GM21381 (cell line): ENCODE measurements around the gene REXO1.
"Not testable (repeated sequence)": the region's sequence is repeated elsewhere in the genome, so short reads cannot be mapped to it uniquely, and the experiment has no call there.

ENCODE experiments used
- ATAC-seq: cut with Tn5 transposase; IDR thresholded peaks from one replicate; pipeline ENCODE4 v1.9.1; 2021; ENCODE audit warnings: mild to moderate bottlenecking, moderate library complexity; ENCODE audit not compliant: unreplicated experiment

Gene REXO1

GRCh38 chr19:1877280-1877660 is 29.0 kb upstream of the REXO1 start:
- ATAC-seq, result not testable (repeated sequence)

GRCh38 chr19:1876496-1877279 is 28.4 kb upstream of the REXO1 start:
- not testable (repeated sequence) for ATAC-seq

- ATAC-seq, result peak; percentile 83
Measured at GRCh38 chr19:1875646-1876495, 27.6 kb upstream of the REXO1 start.

- not testable (repeated sequence) for ATAC-seq
Measured at GRCh38 chr19:1875265-1875645, 27.0 kb upstream of the REXO1 start.

- no peak for ATAC-seq
Measured at GRCh38 chr19:1874554-1875185, 26.4 kb upstream of the REXO1 start.

GRCh38 chr19:1873524-1874473 is 25.5 kb upstream of the REXO1 start:
- ATAC-seq, result no peak

GRCh38 chr19:1872807-1873523 is 24.7 kb upstream of the REXO1 start:
- ATAC-seq, result no peak

- no peak for ATAC-seq
Measured at GRCh38 chr19:1871630-1872029, 23.3 kb upstream of the REXO1 start.

- no peak for ATAC-seq
Measured at GRCh38 chr19:1871140-1871597, 22.9 kb upstream of the REXO1 start.

- no peak for ATAC-seq
Measured at GRCh38 chr19:1868971-1869370, 20.7 kb upstream of the REXO1 start.

- no peak for ATAC-seq
Measured at GRCh38 chr19:1867349-1867724, 19.1 kb upstream of the REXO1 start.

GRCh38 chr19:1866693-1867348 is 18.5 kb upstream of the REXO1 start:
- ATAC-seq, result no peak

GRCh38 chr19:1865172-1866010 is 17.1 kb upstream of the REXO1 start:
- no peak for ATAC-seq

GRCh38 chr19:1864480-1865171 is 16.3 kb upstream of the REXO1 start:
- peak; percentile 33 for ATAC-seq

GRCh38 chr19:1863638-1864479 is 15.6 kb upstream of the REXO1 start:
- peak; percentile 56 for ATAC-seq

- ATAC-seq, result peak; percentile 2
Measured at GRCh38 chr19:1863328-1863637, 15.0 kb upstream of the REXO1 start, which contains the start of gene KLF16. Gene KLF16, minus strand, starts transcription at chr19:1863579. Its CDS starts 82 bp downstream, at chr19:1863497.
